NCI-H460 (cell line): ENCODE measurements around the gene CYP4F8. TPM values are rescaled to one million over a fixed set of nuclear protein-coding genes. Genes with fewer than 3 reads are reported as not detected.
"Not testable (repeated sequence)": the region's sequence is repeated elsewhere in the genome, so short reads cannot be mapped to it uniquely, and the experiment has no call there.

Source experiments
- DNase-seq: peaks from one replicate; pipeline ENCODE4 v3.0.0-alpha.2; 2016; ENCODE audit warnings: low read depth; ENCODE audit errors: extremely low read depth
- total RNA-seq: library from RNA; depleted of rRNA; stranded (reverse); fragments of >200 nt; shearing (Covaris generic); gene quantifications from 2 replicates; pipeline ENCODE4 v1.2.3, GENCODE V29; 2014

Gene CYP4F8
- total RNA-seq, 1 experiment from 2014 or later, result not detected

GRCh38 chr19:15642807-15643206 lies 27.8 kb downstream of the CYP4F8 start:
- no peak for DNase-seq

- DNase-seq, result no peak
Observed at GRCh38 chr19:15643387-15643786, 28.4 kb downstream of the CYP4F8 start.

GRCh38 chr19:15644066-15644741 lies 29.2 kb downstream of the CYP4F8 start:
- no peak for DNase-seq

- no peak for DNase-seq
Observed at GRCh38 chr19:15644816-15645215, 29.8 kb downstream of the CYP4F8 start.

GRCh38 chr19:15649526-15649925 lies 34.5 kb downstream of the CYP4F8 start:
- no peak for DNase-seq

GRCh38 chr19:15650123-15650522 lies 35.1 kb downstream of the CYP4F8 start:
- not testable (repeated sequence) for DNase-seq

DNA sequence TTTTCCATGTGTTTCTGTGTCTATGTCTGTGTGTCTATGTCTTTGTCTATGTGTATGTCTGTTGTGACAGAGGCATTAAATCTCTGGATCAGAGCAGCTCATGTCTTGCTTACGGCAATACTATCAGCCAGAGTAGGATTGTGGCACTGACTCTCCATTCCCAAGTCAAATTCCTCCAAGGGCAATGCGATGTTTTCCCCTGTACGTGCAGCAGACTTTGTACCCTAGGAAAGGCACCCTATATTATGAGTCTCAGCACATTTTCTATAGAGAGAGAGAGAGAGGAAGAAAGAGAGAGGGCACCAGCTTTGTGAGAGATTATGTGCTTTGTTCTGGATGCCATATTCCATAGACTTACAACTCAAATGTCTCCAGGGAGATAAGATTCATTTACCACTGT lies 36.8 kb downstream of the CYP4F8 start:
- DNase-seq, result no peak

DNA sequence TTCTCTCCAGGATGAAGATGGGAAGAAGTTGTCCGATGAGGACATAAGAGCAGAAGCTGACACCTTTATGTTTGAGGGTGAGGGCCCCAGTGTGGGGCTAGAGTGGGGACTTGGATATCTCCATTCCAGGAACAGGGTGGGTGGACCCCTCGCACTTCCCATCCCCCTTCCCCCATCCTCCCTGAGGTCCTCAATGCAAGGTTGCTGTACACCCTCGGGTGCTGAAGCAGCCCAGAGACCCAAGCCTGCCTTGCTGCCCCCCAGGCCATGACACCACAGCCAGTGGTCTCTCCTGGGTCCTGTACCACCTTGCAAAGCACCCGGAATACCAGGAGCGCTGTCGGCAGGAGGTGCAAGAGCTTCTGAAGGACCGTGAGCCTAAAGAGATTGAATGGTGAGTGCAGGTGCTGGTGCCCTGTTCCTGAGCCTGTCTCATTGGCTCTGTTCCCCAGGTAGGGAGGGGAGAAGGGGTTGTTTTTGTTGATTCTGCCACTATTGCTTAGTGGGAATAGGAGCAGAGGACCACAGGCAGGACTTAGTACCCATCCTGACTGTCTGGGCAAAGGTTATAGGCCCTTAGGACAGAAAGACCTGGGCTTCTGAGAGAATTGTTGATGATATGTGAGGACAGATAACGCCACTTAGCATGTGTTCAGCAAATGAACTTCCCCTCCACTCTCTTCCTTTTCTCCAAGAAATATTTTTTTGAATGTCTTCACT lies 37.7 kb downstream of the CYP4F8 start:
- DNase-seq, result no peak

GRCh38 chr19:15656467-15656866 lies 41.4 kb downstream of the CYP4F8 start:
- no peak for DNase-seq

DNA sequence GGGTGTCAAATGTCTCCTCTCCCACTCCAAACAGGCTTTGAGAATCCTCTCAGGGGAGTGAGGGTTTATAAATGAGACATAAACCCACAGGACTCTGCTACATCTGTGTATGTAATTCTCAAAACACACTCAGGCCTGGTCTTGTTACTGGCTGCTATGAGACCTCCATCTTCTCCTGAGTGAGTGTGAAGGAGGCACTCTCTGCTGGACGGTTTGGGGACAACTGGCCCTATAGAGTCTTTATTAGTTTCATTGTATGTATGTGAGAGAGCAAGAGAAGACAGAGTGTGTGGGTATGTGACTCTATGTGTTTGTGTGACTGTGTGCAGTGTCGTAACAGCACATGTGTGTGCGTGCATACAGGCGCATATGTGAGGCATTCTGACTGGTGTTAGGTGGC lies 48.2 kb downstream of the CYP4F8 start:
- DNase-seq, result no peak

GRCh38 chr19:15666186-15666585 lies 51.2 kb downstream of the CYP4F8 start:
- DNase-seq, result no peak

DNA sequence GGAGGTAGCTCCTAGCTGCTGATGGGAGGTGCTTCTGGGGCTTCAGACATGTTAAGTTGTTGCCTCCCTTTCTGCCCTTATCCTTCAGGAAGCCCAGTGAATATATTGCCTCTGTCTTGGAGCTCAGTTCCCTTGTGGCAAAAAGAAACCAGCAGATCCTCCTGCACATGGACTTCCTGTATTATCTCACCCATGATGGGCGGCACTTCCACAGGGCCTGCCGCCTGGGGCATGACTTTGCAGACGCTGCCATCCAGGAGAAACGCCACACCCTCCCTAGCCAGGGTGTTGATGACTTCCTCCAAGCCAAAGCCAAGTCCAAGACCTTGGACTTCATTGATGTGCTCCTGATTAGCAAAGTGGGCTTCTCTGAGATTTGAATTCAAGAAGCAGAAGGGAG lies 51.9 kb downstream of the CYP4F8 start:
- no peak for DNase-seq

DNA sequence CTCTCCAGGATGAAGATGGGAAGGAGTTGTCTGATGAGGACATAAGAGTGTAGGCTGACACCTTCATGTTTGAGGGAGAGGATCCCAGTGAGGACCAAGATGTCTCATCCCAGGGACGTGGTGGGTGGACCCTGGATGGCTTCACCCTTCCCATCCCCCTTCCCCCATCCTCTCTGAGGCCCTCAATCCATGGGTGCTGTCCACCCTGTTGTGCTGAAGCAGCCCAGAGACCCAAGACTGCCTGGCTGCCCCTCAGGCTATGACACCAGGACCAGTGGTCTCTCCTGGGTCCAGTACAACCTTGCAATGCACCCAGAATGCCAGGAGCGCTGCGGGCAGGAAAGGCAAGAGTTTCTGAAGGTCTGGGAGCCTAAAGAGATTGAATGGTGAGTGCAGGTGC lies 54.4 kb downstream of the CYP4F8 start:
- no peak for DNase-seq

DNA sequence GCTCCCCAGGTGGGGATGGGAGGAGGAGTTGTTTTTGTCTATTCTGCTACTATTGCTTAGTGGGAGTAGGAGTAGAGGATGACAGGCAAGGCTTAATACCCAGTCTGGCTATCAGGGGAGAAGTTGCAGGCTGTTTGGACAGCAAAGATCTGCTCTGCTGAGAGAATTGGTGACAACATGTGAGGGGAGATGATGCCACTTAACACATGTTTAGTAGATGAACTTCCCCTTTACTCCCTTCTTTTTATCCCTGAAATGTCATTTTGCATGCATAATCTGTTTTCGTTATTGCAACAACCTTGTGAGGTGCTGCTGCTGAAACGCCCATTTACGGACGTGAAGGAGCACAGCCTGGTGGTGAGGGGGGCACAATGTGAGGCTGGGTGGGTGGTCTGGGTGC lies 54.9 kb downstream of the CYP4F8 start:
- no peak for DNase-seq

GRCh38 chr19:15671237-15671821 lies 56.3 kb downstream of the CYP4F8 start:
- no peak for DNase-seq

DNA sequence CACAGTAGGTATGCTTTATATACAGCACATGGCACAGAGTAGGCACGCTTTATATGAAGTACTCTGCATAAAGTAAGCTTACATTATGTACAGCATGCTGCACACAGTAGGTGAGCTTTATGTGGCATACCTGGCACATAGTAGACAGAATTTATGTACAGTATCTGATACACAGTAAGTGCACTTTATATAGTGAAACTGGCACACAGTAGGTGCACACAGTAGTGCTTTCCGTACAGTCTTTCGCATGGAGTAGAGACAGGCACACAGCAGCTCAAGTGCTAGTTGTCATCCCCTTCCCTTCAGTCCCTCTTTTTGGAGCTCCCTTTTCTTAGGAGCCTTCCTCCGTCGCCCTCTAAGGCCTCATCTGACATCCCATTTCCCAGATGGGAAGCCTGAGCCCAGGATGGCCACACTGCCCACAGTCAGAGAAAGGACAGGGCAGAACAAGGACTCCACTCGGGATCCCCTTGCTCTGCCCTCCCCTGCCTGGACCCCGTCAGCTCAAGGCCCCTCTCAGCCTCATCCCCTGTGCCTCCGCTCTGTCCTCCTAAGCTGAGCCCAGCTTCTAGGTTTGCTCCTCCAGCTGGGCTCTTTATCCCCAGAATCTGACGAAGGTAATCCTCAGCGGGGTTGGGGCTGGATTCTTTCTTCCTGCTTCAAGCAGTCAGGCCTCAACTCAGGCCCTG lies 57.0 kb downstream of the CYP4F8 start:
- no peak for DNase-seq

DNA sequence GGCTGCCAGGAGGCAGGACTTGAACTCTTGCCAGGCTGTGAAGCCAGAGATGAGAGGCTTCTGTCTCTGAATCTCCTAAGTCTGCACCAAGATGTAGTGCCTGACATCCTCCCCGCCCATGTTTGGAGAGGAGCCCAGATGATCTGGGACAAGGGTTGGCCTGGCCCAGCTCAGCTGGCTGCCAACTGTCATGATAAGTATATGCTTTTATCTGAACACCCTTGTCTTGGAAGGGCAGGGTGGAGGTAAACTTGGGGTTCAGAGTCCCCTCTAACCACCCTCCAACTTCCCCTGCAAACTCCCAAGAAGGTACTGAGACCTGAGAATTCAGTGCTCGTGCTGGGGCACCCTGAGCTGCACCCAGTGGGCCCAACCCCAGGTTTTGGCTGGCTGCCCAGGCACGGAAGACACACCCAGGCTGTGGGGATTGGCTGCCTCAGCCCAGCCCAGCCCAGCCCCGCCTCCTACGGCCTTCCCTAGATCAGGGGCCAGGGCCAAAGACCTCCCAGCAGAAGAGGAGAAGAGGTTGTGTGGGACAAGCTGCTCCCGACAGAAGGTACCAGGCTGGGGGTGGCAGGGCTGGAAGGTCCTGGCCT lies 57.7 kb downstream of the CYP4F8 start, which contains the start of gene CYP4F12:
Gene CYP4F12, plus strand, starts transcription at position 508 of the 596 bp plus-strand sequence. CDS start 443 bp downstream, outside the sequence.
- DNase-seq, result no peak

DNA sequence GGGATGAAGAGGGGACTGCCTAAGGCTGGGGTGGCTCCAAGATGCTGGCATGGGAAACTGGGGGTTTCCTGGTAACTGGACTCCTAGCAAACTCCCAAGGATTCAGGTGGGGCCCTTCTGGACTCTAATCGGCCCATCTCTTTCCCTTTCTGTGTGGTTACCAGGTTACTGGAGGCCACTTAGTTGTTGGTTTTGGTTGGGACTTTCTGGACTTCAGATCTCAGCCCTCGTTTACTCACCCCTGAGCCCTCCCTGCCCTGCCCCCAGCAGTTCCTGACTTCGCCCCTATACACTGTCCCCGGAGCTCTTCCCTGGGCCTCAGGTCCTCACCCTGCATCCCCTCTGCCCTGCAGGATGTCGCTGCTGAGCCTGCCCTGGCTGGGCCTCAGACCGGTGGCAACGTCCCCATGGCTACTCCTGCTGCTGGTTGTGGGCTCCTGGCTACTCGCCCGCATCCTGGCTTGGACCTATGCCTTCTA lies 58.2 kb downstream of the CYP4F8 start:
- DNase-seq, result no peak

- DNase-seq, result no peak
Observed at GRCh38 chr19:15675560-15675959, 60.5 kb downstream of the CYP4F8 start.

DNA sequence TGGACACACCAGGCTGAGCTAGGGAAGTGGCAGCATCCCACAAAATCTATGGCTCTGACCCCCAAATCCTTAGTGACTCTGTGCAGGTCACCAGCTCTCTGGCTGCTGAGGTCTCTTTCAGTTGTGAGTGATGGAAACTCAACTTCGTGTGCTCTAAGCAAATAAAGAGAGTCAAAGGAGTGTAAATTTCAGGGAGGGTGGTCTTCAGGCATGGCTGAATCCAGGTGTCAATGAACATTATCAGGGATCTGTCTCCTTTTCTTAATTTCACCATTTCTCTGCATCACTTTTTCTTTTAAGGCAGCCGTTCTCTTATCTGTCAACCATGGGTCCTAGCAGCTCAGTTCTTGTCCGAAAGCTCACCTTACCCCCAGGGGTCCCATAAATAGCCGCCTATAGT lies 64.1 kb downstream of the CYP4F8 start:
- DNase-seq, result no peak

DNA sequence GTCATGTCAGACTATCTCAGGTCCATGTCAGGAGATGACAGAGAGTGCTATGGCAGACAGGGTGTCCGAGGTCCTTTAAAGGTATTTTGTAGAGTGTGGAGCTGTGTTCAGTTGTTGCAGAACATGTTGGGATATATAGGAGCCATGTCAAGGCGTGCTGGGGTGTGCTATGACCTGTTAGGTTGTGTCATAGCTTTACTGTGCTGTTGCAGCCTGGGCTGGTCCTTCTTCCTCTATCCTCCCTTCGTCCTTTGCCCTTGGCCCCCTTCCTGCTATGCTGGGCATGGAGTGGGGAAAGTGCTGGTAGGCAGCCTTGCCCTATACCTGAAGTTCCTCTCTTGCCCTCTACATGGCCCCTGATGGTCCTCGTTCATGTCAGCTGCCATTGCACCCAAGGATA lies 64.8 kb downstream of the CYP4F8 start:
- not testable (repeated sequence) for DNase-seq
